ENCODE data around the gene BSPRY. TPM values are rescaled to one million over a fixed set of nuclear protein-coding genes. Genes with fewer than 3 reads are reported as not detected.

Gene BSPRY
- total RNA-seq, 1 donor from 2014 or later: 0.22 TPM

DNA sequence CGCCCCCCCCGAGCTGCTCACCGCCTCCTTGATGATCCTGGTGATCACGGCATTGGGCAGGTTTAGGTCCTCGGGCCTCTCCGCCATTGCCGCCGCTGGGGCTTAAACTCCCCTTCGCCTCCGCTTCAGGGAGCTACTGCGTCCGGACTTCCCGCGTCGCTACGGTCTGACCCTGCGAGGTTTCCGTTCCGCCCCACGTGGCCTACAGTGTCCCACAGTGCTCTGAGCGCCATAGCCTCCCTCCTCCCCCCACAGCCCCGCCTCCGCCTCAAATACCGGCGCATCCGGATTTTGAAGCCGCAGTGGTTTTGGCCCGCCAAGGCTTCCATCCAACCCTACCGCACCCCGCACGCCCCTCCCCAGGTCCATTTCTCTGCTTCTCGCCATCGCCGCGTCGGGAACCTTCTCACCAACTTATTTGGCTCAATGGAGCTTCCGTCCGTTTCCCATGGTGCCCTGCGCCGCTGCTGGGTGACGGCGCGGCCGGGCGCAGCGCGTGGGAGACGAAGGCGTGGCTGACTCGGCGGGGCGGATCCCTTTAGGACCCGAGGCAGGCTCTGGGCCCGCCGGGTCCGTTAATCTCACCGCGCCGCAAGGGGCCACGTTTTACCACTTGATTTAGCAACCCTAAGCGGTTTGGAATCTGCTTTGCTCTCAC lies 61.0 kb downstream of the BSPRY start, which contains the start of the genes C9orf43 and POLE3:
C9orf43 (plus strand) TSS at position 541 of the 658 bp plus-strand sequence. CDS start 2,747 bp downstream, outside the sequence.
POLE3 (minus strand) TSS at position 469 of the 658 bp plus-strand sequence; CDS start at position 87, 382 bp downstream.
- peak; percentile 99 for ATAC-seq
- DNase-seq (ENCODE audit: low spot score): peak; percentile 96
- intact Hi-C loops (cut with DNase I): no loop called here

GRCh38 chr9:113416149-113416721 lies 66.9 kb downstream of the BSPRY start:
- intact Hi-C loops (cut with DNase I): no loop called here
- DNase-seq (ENCODE audit: low spot score): no peak
- peak; percentile 65 for ATAC-seq

DNA sequence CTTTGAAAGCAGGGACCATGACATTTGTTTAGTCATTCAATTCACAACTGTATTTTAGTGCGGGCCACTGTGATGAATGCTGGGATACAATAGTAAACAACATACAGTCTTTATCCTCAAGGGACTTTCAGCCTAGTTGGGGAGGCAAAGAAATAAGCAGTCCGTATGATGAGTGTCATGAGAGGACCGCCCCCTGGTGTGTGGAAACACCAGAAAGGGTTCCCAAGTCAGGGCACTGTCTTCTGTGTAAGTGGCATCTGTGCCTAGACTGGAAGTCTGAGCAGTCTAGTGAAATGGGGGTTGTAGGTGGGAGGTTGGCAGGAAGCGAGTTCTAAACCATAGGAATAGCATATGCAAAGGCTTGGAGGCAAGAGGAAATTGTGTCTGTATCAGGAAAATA lies 68.0 kb downstream of the BSPRY start:
- intact Hi-C loops (cut with DNase I): no loop called here
- DNase-seq (ENCODE audit: low spot score): no peak
- no peak for ATAC-seq

Other genes starting within 250 kb of the BSPRY start
- gene SLC31A2, start 198.5 kb upstream of the BSPRY start, total RNA-seq: 11.6 TPM
- 36.4 TPM for gene FKBP15, start 128.3 kb upstream of the BSPRY start, total RNA-seq
- gene SLC31A1, start 128.0 kb upstream of the BSPRY start, total RNA-seq: 13.2 TPM
- 28.2 TPM for gene CDC26, start 74.0 kb upstream of the BSPRY start, total RNA-seq
- 16.3 TPM for gene PRPF4, start 73.9 kb upstream of the BSPRY start, total RNA-seq
- not detected for gene RNF183, start 46.2 kb upstream of the BSPRY start, total RNA-seq
- gene WDR31, start 9.3 kb upstream of the BSPRY start, total RNA-seq: 4.6 TPM
- gene HDHD3, start 27.4 kb downstream of the BSPRY start, total RNA-seq: 11.6 TPM
- 83.6 TPM for gene ALAD, start 51.7 kb downstream of the BSPRY start, total RNA-seq
- 20.6 TPM for gene POLE3, start 61.1 kb downstream of the BSPRY start, total RNA-seq
- 0.45 TPM for gene C9orf43, start 61.2 kb downstream of the BSPRY start, total RNA-seq
- gene RGS3, start 114.2 kb downstream of the BSPRY start, total RNA-seq: 43.1 TPM